ENCODE data around the gene GRB2. TPM values are rescaled to one million over a fixed set of nuclear protein-coding genes. Genes with fewer than 3 reads are reported as not detected.

The GRB2 gene
- total and polyA plus RNA-seq, 3 donors from 2014 or later, result 54.6 to 78.9 (median 61.8) TPM

DNA sequence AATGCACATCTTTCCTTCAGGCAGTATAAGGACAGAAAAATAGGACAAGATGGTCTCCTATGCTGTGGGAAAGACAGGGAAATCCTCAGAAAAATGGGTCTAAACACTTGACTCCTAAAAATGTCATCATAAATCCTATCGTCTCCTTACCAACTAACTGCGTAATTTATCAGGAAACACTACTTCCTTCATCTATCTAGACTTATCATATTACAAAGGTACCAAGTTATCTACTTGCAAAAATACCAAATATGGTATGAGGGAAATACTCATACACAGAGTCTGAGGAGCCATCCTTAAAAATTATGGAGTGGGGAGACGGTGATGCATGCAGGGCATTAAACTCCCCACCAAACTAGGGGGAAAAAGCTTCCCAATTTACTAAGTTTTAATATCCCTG is 44.1 kb downstream of the GRB2 start:
- TF ChIP-seq POLR2A (IDR thresholded peaks at IDR 0.05), result no peak
- no peak for TF ChIP-seq CTCF (IDR thresholded peaks at IDR 0.05)
- Histone ChIP-seq H3K36me3 (ENCODE audit: low read depth, missing control alignments) (no peaks in the 10 kb centered on the region), H3K9me3 (no peaks in the 10 kb centered on the region), H3K27ac (no peak overlapping the region), H3K4me1 (peaks cover 14% of the 10 kb centered on the region), H3K4me3 (no peak overlapping the region), H3K27me3 (no peaks in the 10 kb centered on the region)
- WGBS, 2 donors, result 38% methylated on average over 3 of the region's 3 CpGs
- DNase-seq, result no peak
- intact Hi-C loops (cut with DNase I; ENCODE audit: low total_unique reads), result no loop called here

DNA sequence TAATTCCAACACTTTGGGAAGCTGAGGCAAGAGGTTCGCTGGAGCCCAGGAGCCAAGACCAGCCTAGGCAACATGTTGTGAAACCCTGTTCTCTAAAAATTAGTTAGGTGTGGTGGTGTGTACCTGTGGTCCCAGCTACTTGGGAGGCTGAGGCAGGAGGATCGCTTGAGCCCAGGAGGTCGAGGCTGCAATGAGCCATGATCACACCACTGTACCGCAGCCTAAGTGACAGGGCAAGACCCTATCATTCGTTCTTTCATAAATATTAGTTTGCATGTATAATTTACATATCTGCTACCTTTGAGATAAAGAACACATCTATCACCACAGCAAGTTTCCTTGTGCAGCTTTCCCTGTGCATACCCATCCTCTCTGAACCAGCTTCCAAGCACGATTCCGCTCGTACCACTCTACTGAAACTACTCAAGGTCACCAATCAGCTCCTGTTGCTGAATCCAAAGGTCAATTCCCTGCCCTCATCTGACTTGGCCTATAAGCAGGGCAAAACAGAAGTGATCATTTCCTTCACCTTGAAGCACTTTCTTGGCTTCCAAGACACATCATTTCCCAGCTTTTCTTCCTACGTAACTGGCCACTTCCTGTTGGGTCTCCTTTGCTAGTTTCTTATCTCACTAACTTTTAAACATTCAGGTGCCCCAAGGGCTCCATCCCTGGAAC is 49.1 kb downstream of the GRB2 start:
- WGBS, 2 donors, result 69 to 83% methylated on average over 9 of the region's 9 CpGs
- no peak for TF ChIP-seq POLR2A (IDR thresholded peaks at IDR 0.05)
- no peak for TF ChIP-seq CTCF (IDR thresholded peaks at IDR 0.05)
- H3K4me3 ChIP-seq, result no peak overlapping the region
- H3K27ac ChIP-seq, result no peak overlapping the region
- intact Hi-C loops (cut with DNase I; ENCODE audit: low total_unique reads), result no loop called here
- no peaks in the 10 kb centered on the region for H3K36me3 ChIP-seq (ENCODE audit: low read depth, missing control alignments)
- peaks cover 17% of the 10 kb centered on the region for H3K4me1 ChIP-seq
- no peaks in the 10 kb centered on the region for H3K9me3 ChIP-seq
- no peaks in the 10 kb centered on the region for H3K27me3 ChIP-seq
- no peak for DNase-seq

GRCh38 chr17:75353176-75353575 is 52.3 kb downstream of the GRB2 start:
- TF ChIP-seq CTCF (IDR thresholded peaks at IDR 0.05) (no peak), POLR2A (IDR thresholded peaks at IDR 0.05) (no peak)
- H3K27me3 ChIP-seq, result no peaks in the 10 kb centered on the region
- 96 to 97% methylated on average over 8 of the region's 8 CpGs for WGBS, 2 donors
- DNase-seq, result no peak
- no peak overlapping the region for H3K27ac ChIP-seq
- H3K4me1 ChIP-seq, result peaks cover 8% of the 10 kb centered on the region
- H3K9me3 ChIP-seq, result no peaks in the 10 kb centered on the region
- no peak overlapping the region for H3K4me3 ChIP-seq
- no peaks in the 10 kb centered on the region for H3K36me3 ChIP-seq (ENCODE audit: low read depth, missing control alignments)
- intact Hi-C loops (cut with DNase I; ENCODE audit: low total_unique reads), result no loop called here

- Histone ChIP-seq H3K27me3 (no peaks in the 10 kb centered on the region), H3K9me3 (no peaks in the 10 kb centered on the region), H3K27ac (no peak overlapping the region), H3K36me3 (ENCODE audit: low read depth, missing control alignments) (no peaks in the 10 kb centered on the region), H3K4me1 (peaks cover 8% of the 10 kb centered on the region), H3K4me3 (no peak overlapping the region)
- no peak for DNase-seq
- TF ChIP-seq CTCF (IDR thresholded peaks at IDR 0.05) (no peak), POLR2A (IDR thresholded peaks at IDR 0.05) (no peak)
- 38 to 57% methylated on average over 7 of the region's 7 CpGs for WGBS, 2 donors
- intact Hi-C loops (cut with DNase I; ENCODE audit: low total_unique reads), result no loop called here
Observed at GRCh38 chr17:75352079-75352569, 53.4 kb downstream of the GRB2 start.

GRCh38 chr17:75350706-75351105 is 54.8 kb downstream of the GRB2 start:
- DNase-seq, result no peak
- Histone ChIP-seq H3K27ac (no peak overlapping the region), H3K27me3 (no peaks in the 10 kb centered on the region), H3K4me1 (peaks cover 8% of the 10 kb centered on the region), H3K4me3 (no peak overlapping the region), H3K36me3 (ENCODE audit: low read depth, missing control alignments) (no peaks in the 10 kb centered on the region), H3K9me3 (no peaks in the 10 kb centered on the region)
- intact Hi-C loops (cut with DNase I; ENCODE audit: low total_unique reads), result no loop called here
- 66 to 72% methylated on average over 9 of the region's 9 CpGs for WGBS, 2 donors
- TF ChIP-seq CTCF (IDR thresholded peaks at IDR 0.05) (no peak), POLR2A (IDR thresholded peaks at IDR 0.05) (no peak)
